HG03571 (cell line): ENCODE measurements around the gene RPTOR.
"Not testable (repeated sequence)": the region's sequence is repeated elsewhere in the genome, so short reads cannot be mapped to it uniquely, and the experiment has no call there.

Source experiments
- ATAC-seq: cut with Tn5 transposase; IDR thresholded peaks from one replicate; pipeline ENCODE4 v1.9.1; 2021; ENCODE audit not compliant: unreplicated experiment

The RPTOR gene

DNA sequence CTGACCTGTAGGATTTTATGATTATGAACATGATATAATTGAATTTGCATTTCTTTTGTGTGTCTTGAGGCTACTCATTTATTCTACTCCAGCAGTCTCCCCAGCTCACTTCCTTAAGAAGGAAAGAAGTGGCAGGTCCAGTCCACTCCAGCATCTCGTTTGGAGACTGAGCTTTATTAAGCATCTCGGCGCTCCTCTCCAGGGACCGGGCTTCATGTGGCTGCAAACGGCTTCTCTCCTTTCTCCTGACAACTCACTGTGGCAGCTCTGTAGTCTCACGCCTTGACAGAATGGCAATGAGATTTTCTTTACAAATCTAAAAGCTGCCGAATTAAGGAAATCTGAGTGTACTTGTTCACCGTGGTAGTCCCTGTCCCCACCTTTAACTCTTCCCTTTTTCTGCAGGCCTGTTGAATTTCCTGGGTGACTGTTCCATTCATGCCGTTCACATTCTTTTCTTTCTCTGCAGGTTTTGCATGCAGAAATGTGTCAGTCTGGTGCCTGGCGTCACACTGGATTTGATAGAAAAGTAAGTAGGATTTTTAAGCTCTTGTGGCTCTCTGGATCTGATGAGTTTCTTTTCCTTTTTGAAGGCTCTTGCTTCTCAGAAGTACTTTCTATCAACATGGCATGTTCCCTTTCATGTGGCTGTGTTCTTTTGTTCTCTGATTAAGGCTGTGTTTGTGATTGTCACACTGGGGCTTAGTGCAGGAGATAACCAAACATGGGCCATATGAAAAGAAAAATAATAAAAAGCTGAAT, 246.5 kb downstream of the RPTOR start:
- no peak for ATAC-seq

DNA sequence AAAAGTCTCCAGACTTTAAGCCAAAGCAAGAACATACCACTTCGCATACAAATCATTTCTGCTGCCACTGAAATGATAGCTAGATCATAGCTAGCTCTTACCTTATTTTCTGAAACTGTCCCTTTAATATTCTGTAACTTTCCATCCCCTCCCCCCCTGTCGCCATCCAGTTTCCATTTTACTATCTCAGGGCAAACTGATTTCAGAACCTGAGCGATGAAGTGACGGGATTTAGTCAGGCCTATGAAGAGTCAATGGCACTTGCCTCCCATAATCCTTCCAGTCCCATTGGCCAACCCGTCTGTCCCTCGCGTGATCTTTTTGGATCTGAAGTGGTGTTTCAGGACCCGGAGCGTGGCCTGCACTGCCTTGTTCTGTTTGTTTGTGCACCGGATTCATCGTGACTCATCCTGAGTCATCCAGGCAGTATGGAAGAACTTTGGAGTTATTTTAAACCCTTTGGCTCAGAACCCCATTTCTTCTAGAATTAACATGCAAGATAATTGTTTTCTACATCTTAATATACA, 247.2 kb downstream of the RPTOR start:
- ATAC-seq, result no peak

DNA sequence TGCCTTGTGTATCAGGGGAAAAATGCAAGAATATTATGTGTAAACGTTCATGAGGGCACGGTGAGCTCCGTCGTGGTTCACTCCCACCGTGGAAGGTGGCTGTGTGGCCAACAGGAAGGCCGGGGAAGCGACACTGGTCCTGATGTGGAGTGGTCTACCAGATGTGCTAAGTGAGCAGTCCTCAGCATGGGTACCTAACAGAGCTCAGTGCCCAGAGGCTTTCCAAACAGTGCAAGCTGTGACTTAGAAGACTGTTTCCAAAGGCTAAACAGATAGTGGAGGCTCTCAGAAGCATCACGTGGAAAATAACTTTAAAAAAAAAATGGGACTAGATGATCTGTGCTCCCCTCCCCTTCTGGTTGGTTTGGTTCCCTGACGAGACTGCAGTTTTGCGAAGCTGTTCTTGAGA, 247.7 kb downstream of the RPTOR start:
- no peak for ATAC-seq

DNA sequence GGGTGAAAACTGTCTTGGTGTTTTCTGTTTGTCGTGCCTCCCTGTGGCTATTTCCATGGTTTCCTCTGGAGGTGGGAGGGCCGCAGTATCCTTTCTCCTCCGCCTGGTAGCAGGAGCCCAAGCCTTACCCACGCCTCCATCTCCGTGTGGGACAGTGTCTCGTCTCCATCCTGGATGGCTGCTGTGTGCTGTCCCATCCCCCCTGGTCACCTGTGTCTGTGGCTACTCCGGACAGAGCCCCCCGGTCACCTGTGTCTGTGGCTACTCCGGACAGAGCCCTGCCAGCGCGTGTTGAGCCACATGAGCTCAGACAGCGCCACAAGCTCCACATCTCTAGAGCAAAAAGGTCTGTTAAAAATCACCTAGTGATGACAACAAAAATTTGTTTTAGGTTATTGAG, 248.8 kb downstream of the RPTOR start:
- ATAC-seq, result no peak

DNA sequence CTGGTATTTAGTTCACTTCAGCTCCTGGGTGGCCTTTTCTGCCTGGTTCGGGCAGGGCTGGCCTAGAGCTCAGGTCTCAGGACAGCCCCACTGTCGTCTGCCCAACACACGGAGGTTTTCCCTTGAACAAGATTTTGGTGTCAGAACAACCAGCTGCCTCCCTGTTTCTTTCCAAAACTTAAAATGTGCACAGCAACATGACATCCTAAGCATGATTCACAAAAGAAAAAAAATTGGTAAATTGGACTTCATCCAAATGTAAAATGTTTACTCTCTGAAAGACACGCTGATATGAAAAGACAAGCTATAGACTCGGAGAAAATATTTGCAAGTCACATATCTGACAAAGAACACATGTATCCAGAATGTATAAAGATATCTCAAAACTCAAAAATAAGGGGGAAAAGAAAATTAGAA, 249.2 kb downstream of the RPTOR start:
- ATAC-seq, result no peak

DNA sequence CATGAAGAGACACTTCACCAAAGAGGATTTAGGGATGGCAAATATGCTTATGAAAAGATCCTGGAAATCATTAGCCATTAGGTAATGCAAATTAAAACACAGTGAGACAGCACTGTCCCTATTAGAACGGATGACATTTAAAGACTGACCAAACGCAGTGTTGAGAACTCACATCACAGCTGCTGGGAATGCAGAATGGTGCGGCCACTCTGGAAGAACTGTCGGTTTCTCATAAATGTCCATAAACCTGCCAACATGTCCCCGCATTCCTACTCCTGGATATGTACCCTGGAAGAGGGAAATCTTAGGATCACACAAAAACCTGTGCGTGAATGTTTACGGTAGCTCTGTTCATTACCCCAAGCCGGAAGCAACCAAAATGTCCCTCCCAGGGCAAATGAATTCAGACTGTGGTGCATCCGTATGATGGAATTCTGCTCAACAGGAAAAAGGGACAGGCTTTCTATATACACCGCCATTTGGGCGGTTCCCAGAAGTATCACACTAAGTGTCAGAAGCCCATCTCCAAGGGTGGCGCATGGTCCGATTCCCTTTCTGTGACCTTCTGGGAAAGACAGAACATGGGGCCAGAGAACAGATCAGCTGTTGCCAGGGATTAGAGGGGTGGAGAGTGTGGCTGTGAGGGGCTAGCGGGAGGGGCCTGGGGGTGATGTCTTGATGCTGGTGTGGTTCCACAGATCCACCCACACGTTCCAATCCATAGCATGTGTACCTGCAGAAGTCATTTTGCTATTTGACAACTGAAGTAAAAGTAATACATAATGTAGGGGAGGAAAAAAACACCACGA, 249.8 kb downstream of the RPTOR start:
- ATAC-seq, result no peak

DNA sequence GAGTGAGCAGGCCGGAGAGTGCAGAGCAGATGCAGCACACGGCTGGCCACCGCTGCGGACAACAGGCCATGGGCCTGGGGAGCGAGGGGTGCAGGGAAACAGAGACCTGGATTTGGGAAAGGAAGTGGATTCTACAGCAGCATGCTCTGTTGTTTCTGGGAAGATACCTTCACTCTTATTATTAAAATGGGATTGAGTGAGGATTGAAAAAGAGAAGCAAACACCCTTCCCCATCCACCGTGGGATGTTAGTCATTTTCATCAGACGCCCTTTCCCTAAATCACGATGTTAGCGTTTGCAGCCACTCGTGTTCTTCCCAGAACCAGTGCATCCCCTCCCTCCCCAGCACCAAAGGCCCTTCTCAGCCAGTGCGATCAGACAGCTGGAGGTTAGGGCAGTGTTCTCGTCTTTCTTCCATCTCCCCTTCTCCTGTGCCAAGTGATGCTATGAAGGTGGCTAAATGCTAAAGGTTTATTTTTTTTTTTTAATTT, 250.5 kb downstream of the RPTOR start:
- ATAC-seq, result no peak

DNA sequence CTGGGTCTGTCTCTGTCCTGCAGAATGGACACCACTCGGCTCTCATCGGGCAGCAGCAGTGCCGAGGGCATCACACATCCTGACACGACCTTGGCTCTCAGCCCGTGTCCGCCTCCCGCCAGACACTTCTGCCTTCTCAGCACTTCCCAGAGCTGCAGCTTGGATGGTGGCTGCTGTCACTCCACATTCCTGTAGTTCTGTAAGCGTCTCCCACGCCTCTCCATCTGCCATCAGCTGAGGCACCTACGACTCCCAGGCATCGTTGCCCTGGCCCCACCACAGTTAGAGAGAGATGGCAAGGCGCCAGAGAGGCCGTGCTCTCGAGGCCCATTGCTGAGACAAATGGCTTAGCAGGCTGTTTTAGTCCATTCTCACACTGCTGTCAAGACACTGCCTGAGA, 251.1 kb downstream of the RPTOR start:
- no peak for ATAC-seq

DNA sequence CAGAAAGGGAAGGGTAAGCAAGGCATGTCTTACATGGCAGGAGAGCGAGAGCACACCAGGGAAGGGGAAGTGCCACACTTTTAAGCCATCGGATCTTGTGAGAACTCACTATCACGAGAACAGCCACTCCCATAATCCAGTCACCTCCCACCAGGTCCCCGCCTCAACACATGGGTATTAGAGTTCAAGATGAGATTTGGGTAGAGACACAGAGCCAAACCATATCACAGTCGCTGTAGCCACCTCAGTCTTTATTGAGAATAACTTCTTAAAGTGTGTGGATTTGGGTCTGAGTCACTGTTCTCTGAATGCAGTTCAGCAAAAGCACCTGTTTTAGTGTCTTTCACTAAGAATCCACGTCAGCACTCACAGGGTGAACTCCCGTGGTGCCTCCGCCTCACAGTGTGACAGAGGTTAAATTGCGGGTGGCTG, 251.8 kb downstream of the RPTOR start:
- ATAC-seq, result no peak

DNA sequence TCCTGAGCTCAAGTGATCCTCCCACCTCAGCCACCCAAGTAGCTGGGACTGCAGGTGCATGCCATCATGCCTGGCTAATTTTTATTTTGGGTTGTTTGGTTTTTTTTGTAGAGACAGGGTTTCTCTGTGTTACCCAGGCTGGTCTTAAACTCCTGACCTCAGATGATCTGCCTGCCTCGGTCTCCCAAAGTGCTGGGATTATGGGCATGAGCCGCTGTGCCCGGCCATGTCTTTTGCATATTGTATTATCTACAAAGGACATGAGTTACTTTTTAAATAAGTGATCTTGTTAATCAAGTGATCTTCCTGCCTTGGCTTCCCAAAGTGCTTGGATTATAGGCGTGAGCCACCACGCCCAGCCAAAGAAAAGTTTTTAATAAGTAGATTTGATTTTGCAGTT, 252.6 kb downstream of the RPTOR start:
- not testable (repeated sequence) for ATAC-seq

DNA sequence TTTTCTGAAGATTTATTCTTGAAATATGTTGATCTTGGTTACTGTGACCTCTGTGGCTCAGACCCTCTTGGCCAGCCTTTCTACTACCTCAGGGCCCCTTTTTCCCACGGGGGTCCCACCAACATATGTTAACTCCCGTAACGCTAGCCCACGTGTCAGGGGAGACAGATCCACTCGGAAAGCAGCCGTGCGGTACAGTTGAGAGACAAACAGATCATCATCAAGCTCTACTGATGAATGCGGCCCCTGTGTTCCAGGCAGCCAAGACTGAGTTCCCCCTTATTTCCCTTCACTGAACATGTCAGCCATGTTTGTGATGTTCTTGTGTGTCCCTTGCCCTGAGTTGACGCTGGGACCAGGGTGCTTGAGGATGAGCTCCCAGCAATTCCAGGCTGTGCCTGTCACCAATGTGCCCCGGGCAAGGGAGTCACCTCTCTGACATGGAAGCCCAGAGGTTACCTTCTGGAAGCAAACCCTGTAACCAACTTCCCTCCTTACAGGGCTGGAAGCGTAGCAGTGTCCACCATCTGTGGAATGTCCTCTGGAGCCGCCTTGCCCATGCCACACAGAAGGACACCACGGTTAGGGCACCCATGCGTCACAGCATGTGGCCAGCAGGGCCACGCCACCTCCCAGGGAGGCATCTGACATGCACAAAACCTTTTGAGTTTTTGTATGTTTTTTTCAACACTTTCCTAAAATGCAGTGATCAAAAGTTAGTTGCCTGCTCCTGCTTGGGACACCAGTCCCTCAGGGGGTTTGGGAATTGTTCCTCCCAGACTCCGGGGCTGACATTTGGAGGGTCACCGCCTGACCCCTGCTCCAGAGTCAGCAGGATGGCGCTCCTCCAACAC, 253.3 kb downstream of the RPTOR start:
- no peak for ATAC-seq

DNA sequence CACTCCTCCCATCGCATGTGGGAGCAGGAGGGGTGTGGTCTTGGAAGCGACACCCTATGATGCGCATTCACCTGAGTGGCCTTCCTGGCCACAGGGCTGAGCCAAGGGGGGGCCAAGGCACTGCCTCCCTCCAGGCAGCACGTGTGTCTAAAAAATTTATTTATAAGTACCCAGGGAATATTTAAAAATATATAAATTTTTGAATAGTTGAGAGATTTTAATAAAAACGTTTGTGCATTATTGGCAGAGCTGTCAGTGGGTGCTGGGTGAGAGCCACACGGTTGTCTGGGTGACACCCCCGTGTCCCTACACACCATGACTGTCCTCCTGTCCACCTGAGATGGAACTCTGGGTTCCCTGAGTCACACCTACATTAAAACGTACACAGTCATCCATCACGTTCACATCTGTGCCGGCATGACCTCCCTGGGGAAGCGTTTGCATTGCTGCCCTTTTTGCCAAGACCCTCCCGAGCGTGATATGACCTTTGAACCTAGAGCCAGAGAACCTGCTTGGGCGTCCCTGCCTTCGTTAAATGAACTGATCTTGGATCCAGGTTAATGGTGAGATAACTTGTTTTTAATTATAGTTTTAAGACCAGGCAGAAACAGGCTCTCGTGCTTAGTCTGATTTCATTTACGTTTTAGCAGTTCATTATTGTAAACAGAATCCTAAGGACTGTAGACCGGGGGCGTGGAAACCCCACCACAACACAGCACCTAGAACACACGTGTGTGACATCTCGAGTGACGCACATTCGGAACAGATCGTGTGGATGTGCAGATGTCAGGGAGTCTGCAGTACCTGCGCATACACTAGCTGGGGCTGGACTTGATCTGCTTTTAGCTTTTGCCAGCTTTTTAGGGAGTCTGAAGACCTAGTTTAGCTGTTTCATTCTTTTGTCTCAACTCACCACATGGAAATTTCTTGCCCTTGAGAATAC, 254.2 kb downstream of the RPTOR start:
- no peak for ATAC-seq

DNA sequence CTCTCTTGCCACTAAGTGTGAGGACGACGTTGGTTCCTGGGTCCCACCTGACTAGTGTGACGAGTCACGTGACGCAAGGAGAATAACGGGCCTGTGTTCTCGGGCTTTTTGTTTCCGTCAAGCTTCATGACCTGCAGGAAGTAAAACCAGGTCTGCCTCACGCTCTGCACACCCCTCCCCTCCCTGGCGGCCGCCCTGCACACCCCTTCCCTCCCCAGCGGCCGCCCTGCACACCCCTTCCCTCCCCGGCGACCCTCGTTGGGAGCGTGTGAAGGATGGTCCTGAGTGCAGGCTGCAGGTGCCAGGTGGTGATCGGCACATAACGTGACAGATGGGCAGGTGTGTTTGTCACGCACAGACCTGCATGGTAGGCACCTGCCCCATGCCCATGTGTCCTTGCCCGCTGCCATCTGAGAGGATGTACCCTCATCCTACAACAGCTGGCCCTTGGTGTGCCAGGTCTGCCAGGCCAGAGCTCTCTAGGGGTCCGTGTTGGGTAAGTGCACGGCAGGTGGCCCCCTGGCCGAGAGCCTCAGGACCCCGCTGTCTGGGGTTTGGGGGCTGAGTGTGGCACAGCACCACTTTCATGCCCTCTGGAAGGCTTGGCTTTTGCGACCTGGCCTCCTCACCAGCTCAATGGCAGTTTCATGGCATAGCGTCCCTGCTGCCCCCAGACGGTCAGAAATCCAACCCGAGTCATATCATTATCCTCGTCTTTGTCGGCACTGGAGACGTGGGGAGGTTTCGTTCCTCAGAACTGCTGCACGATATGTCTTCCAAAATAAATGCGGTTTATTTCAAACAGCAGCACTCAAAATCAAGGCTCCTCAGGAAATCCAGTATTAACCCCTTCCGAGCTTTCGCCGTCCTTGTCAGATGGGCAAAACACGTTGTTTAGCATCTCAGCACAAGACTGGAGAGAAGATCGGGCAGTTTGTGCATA, 255.2 kb downstream of the RPTOR start:
- no peak for ATAC-seq

DNA sequence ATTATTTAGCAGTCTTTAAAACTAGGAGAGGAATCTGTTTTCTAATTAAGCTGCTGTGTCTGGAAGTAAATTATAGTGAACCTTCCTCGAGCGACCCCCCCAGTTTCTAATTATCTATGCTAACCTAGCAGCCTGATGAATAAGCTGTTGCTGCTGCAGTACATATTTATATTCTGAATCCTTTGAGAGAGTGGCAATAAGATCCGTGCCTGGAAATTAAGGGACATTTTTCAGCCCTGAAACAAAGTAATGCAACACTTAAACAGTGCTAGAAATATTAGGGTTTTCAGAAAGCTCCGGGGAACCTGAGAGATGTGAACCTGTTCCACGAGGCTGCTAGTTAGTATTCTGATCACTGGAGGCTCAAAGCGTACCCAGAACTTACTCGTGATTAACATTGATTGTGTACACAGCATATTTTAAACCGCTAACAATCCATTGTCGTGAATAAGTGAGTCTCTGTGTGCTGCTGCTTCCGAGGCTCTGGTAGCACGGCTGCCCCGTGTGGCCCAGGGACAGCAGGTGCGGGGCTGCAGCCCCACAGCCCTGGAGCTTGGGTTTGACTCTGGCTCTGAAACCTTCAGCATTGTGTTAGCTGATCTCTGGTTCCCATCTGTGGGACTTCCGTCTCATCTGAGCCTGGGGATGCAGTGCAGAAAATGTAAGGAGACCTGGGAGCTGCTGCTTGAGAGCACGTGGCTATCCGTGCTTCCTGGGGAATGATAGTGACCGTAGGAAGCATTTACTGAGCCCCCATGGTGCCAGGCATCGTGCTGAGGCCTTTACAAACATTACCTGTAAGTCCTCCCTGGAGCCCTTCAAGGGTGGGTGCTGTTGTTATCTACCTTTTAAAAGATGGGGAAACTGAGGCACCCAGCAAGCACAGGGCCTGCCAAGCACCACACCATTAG, 256.1 kb downstream of the RPTOR start:
- no peak for ATAC-seq

DNA sequence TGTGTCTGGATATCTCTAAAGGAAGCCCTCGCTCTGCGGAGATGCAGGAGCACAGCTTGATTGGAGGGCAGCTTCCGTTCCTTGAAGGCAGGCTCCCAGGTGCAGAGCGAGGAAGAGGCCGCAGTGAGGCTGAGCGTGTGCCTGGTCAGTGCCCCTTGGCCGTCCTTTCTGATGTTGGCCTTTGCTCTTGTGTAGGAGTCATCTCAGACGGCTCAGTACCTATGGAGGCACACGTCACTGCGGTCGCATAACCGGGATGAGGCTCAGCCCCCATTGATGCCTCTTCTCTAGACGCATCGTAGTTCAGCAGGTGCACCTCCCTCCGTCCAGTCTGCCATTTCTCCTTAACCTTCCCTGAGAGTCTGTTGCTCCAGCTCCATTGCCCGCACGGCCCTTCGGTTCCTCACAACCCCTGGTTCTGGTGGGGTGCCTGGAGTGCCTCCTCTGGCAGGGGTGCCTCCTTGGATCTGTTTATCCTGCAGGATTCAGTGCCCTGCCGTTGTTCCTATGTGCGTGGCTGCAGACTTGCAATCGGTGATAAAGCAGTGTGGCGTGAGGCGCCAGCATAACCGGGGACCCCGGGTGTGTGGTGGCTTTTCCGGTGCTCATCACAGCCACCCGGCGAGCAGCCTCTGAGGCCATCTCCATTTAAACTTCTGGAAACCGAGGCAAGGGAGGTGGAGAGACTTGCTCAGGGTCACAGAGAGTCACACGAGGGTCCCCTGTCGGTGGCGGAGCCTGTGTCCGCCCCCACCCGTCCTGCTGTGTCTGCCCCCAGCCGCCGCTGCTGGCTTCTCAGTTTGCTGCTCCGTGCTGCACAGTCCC, 258.2 kb downstream of the RPTOR start:
- no peak for ATAC-seq

DNA sequence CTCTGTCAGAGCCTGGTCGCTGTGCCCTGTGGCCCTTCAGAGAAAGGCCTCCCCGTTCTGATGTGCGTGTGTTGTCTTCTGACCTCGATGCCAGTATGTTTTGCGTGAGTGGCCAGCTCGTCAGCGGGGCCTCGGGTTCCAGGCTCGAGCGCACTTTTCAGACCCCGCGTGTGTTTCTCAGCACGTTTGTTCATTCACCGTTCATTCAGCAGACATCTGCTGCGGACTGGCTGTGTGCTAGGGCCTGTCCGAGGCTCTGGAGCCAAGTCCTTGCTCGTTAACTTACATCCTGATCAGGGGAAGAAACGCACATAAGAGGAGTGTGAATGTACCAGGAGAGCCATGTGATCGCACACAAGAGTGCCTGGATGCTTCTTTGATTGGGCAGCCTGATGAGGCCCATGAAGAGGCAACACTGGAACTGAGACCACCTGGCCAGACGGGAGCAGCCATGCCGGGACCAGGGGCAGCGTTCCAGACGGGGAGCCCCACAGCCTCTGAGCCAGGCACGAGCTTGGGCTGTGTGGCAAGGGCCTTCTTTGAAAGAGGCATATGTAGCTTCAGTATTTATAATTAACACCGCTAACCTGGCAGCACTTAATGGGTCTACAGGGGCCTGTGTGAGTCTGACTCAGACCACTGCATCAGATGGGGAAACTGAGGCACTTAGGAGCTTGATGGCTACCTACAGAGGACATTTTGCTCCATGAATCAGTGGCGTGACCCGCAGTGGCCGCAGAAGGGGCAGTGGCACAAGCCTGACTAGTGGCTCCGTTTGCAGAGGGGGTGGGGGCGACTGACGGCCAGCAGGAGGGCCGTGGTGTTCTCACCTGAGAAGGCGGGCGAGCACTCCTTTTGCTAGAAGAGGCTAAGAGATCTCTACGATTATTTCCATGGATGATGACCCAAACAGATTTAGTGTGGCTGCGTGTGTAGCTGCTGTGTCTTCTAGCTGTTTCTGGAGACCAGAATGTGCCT, 259.1 kb downstream of the RPTOR start:
- no peak for ATAC-seq
